ENCODE results near the gene OTOP2.

OTOP2 gene, protein sequence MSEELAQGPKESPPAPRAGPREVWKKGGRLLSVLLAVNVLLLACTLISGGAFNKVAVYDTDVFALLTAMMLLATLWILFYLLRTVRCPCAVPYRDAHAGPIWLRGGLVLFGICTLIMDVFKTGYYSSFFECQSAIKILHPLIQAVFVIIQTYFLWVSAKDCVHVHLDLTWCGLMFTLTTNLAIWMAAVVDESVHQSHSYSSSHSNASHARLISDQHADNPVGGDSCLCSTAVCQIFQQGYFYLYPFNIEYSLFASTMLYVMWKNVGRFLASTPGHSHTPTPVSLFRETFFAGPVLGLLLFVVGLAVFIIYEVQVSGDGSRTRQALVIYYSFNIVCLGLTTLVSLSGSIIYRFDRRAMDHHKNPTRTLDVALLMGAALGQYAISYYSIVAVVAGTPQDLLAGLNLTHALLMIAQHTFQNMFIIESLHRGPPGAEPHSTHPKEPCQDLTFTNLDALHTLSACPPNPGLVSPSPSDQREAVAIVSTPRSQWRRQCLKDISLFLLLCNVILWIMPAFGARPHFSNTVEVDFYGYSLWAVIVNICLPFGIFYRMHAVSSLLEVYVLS

DNA sequence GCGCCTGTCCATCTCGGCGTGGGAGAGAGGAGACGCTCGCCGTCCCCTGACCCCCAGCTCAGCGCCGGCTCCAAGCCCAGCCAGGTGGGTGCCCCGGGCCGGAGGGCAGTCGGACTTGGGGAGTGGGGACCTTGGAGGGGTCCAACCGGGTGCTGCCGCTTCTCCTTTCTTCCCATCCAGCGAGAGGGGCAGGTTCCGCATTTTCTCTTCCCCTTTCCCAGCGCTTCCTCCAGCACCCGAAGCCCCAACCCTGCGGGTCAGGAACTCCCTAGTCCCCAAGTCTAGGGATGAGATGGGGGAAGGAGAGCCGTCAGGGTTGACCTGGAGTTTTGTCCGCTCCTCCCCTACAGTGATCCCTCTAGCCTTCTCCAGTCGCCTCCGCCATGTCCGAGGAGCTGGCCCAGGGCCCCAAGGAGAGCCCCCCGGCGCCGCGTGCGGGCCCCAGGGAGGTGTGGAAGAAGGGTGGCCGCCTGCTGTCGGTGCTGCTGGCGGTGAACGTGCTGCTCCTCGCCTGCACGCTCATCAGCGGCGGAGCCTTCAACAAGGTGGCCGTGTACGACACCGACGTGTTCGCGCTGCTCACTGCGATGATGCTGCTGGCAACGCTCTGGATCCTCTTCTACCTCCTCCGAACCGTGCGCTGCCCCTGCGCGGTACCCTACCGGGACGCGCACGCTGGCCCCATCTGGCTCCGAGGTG is at the start of gene OTOP2:
Gene OTOP2 (plus strand): TSS at position 24 of the 699 bp plus-strand sequence. CDS start 360 bp downstream, at position 384.
- H3K27me3 ChIP-seq (ENCODE audit: insufficient read depth, low read length): no peaks in the 10 kb centered on the region; the same call in 1 of the 2 replicates
- no peak within 1 kb of the TSS for H3K9ac ChIP-seq (ENCODE audit: low read length)
- H3K27ac ChIP-seq (ENCODE audit: low read depth, low read length, poor library complexity, severe bottlenecking): no peak within 1 kb of the TSS
- no peaks in the 10 kb centered on the region for H3K36me3 ChIP-seq (ENCODE audit: insufficient read depth, low read length)
- H3K9me2 ChIP-seq (ENCODE audit: low read depth, low read length): no peaks in the 10 kb centered on the region
- H3K4me3 ChIP-seq (ENCODE audit: low read depth, low read length, poor library complexity, severe bottlenecking): no peak within 1 kb of the TSS
- H3K9me3 ChIP-seq (ENCODE audit: low read length): no peaks in the 10 kb centered on the region
- no peaks in the 10 kb centered on the region for H3K79me2 ChIP-seq (ENCODE audit: insufficient read depth, low read length)
- no peaks in the 10 kb centered on the region for H4K20me1 ChIP-seq (ENCODE audit: insufficient read depth, low read length)
- TF ChIP-seq EZH2 (IDR thresholded peaks at IDR 0.05; ENCODE audit: borderline replicate concordance, low read length): no peak
- TF ChIP-seq, protein P1, sequence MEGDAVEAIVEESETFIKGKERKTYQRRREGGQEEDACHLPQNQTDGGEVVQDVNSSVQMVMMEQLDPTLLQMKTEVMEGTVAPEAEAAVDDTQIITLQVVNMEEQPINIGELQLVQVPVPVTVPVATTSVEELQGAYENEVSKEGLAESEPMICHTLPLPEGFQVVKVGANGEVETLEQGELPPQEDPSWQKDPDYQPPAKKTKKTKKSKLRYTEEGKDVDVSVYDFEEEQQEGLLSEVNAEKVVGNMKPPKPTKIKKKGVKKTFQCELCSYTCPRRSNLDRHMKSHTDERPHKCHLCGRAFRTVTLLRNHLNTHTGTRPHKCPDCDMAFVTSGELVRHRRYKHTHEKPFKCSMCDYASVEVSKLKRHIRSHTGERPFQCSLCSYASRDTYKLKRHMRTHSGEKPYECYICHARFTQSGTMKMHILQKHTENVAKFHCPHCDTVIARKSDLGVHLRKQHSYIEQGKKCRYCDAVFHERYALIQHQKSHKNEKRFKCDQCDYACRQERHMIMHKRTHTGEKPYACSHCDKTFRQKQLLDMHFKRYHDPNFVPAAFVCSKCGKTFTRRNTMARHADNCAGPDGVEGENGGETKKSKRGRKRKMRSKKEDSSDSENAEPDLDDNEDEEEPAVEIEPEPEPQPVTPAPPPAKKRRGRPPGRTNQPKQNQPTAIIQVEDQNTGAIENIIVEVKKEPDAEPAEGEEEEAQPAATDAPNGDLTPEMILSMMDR (IDR thresholded peaks at IDR 0.05; ENCODE audit: low read length): no peak
- no peak within 1 kb of the TSS for H2AFZ ChIP-seq (ENCODE audit: low read length)
- peaks cover 4% of the 10 kb centered on the region for H3K4me1 ChIP-seq (ENCODE audit: insufficient read depth, low read length, severe bottlenecking)
- no peak within 1 kb of the TSS for H3K4me2 ChIP-seq (ENCODE audit: low read length)
- H3F3A ChIP-seq (ENCODE audit: insufficient read depth, low read length): no peaks in the 10 kb centered on the region

DNA sequence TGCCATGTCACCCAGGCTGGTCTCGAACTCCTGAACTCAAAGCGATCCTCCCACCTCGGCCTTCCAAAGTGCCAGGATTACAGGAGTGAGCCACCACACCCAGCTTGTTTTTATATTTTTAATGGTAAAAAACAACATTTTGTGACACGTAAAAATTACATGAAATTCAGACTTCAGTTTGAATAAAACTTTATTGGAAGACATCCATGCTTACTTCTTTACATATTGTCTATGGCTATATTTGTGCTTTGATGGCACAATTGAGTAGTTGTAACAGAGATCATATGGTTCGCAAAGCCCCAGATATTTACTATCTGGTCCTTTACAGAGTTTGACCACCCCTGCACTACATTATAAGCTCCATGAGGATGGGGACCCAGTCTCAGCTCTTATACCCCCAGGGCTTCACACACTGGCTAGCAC is 49.4 kb upstream of the OTOP2 start:
- Histone ChIP-seq H4K20me1 (ENCODE audit: insufficient read depth, low read length) (no peaks in the 10 kb centered on the region), H2AFZ (ENCODE audit: low read length) (no peak overlapping the region), H3K9ac (ENCODE audit: low read length) (no peak overlapping the region), H3K79me2 (ENCODE audit: insufficient read depth, low read length) (no peaks in the 10 kb centered on the region), H3K27me3 (ENCODE audit: insufficient read depth, low read length) (no peaks in the 10 kb centered on the region), H3K9me3 (ENCODE audit: low read length) (no peaks in the 10 kb centered on the region), H3F3A (ENCODE audit: insufficient read depth, low read length) (no peaks in the 10 kb centered on the region), H3K9me2 (ENCODE audit: low read depth, low read length) (no peaks in the 10 kb centered on the region), H3K4me1 (ENCODE audit: insufficient read depth, low read length, severe bottlenecking) (peaks cover 15% of the 10 kb centered on the region), H3K4me3 (ENCODE audit: low read depth, low read length, poor library complexity, severe bottlenecking) (no peak overlapping the region), H3K4me2 (ENCODE audit: low read length) (no peak overlapping the region), H3K36me3 (ENCODE audit: insufficient read depth, low read length) (no peaks in the 10 kb centered on the region), H3K27ac (ENCODE audit: low read depth, low read length, poor library complexity, severe bottlenecking) (no peak overlapping the region)
- TF ChIP-seq, protein P1 (IDR thresholded peaks at IDR 0.05; ENCODE audit: low read length): no peak
- TF ChIP-seq EZH2 (IDR thresholded peaks at IDR 0.05; ENCODE audit: borderline replicate concordance, low read length): no peak

DNA sequence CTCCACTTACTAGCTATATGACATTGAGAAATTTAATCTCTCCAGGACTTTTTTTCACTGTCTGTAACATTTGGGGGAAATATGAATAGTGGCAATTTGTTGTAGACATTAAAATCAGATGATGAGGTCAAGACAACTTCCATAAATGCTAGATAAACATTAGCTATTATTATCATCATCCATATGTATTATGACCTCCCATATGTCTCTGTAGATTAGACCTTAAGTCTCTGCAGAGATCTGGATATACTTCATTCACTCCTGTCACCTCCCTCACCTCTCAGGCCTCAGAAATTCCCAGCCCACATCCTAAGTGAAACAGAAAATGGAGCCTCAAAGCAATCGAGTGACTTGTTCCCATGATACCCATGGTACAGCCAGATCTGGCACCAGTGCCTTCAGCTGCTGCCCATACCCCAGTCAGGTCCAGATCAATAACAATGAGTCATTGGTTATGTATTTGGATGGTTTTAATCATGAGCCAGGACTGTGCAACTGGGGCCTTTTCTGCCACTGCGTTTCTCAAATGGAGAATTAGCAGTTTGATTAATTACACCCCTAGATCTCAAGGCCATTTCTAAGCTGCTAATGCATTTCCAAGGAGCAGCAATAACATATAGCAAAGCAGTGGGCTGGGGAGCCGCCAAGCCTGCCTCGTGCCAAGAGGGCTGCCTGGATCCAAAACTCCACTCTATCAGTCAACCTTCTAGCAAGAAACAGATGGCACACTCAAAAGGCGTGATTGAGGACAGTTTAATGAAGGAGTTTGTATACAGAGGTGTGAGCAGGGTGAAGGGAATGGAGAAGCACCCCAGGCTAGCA is 48.7 kb upstream of the OTOP2 start:
- no peak overlapping the region for H2AFZ ChIP-seq (ENCODE audit: low read length)
- no peak overlapping the region for H3K4me2 ChIP-seq (ENCODE audit: low read length)
- no peak overlapping the region for H3K9ac ChIP-seq (ENCODE audit: low read length)
- H4K20me1 ChIP-seq (ENCODE audit: insufficient read depth, low read length): no peaks in the 10 kb centered on the region
- no peaks in the 10 kb centered on the region for H3K9me3 ChIP-seq (ENCODE audit: low read length)
- no peak overlapping the region for H3K4me3 ChIP-seq (ENCODE audit: low read depth, low read length, poor library complexity, severe bottlenecking)
- TF ChIP-seq, protein P1 (IDR thresholded peaks at IDR 0.05; ENCODE audit: low read length): no peak
- no peak for TF ChIP-seq EZH2 (IDR thresholded peaks at IDR 0.05; ENCODE audit: borderline replicate concordance, low read length)
- H3K27ac ChIP-seq (ENCODE audit: low read depth, low read length, poor library complexity, severe bottlenecking): no peak overlapping the region
- H3F3A ChIP-seq (ENCODE audit: insufficient read depth, low read length): no peaks in the 10 kb centered on the region
- peaks cover 15% of the 10 kb centered on the region for H3K4me1 ChIP-seq (ENCODE audit: insufficient read depth, low read length, severe bottlenecking)
- H3K9me2 ChIP-seq (ENCODE audit: low read depth, low read length): no peaks in the 10 kb centered on the region
- H3K79me2 ChIP-seq (ENCODE audit: insufficient read depth, low read length): no peaks in the 10 kb centered on the region
- no peaks in the 10 kb centered on the region for H3K36me3 ChIP-seq (ENCODE audit: insufficient read depth, low read length)
- no peaks in the 10 kb centered on the region for H3K27me3 ChIP-seq (ENCODE audit: insufficient read depth, low read length)
